Measurements from ENCODE around the gene CCDC187.

DNA sequence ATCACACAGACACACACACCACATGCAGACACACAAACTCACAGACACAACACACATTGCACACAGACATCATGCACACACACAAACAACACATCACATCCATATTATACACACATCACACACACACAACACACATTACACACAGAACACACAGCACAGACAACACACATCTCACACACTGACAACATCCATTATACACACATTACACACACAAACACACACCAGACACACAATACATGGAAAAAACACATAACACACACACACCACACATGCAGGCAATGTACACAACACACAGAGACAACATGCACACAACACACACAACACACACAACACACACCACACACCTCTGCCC, 4.8 kb upstream of the CCDC187 start:
- TF ChIP-seq CTCF (IDR thresholded peaks at IDR 0.05) (no peak), POLR2A (IDR thresholded peaks at IDR 0.05) (no peak)

All from body of pancreas (tissue), 4 donors.